ENCODE data around the gene GMDS. TPM values are rescaled to one million over a fixed set of nuclear protein-coding genes. Genes with fewer than 3 reads are reported as not detected.

The GMDS gene
- total RNA-seq, 1 donor from 2014 or later, result 5.3 TPM

DNA sequence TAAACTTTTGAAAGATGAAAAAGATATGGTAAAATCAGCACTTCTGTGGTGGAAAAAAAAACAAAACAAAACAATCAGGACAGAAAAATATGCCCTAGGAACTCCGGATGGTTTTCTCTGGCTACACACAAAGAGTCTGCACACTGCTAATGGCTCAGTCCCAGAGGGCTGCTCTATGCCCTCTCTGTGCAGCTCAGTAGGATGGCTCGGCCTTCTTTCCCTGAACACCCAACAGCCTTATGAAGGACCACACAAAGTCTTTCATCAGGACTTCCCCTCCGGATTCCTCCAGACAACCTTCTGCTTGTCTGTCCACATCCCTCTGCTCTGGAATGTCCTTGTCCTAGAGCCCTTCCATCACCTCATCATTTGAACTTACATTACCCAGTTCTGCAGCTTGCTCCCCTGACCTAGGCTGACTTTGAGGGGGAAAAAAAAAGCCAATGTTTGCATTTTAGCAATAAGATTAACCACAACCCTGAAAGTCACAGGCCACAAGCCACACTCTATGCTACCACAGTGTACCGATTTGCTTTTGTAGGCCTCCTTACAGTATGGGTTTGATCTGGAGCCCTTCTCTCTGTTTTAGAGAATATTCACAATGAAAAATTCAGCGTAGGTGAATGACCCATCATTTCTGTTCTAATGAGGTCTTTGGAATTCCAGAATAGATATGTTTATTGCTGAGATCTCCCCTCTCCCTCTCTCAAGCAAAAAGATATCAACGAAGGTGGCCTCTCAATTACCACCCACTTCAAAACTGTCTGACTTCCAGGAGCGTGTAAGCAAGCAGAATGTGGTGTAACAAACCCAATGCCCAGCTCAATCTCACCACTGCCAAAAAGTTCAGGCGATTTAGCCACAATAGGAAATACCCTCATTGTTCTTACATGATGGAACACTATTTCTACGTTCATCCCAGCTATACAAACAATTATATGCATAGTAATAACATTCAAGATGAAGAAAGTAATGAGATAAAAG lies 164.0 kb downstream of the GMDS start:
- intact Hi-C loops (cut with DNase I), result no loop called here
- DNase-seq (ENCODE audit: missing footprints) (no peak), ATAC-seq (no peak)

DNA sequence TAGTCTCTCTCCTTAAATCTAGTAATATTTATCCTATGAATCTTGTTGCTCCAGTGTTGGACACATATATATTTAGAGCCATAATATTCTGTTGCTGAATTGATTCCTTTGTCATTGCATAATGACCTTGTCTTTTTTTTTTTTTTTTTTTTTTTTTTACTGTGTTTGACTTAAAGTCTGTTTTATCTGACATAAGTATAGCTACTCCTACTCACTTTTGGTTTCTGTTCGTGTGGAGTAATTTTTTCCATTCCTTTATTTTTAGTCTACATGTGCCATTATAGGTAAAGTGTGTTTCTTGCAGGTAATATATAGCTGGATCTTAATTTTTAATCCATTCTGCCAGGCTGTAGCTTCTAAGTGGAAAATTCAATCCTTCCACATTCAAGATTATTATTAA lies 166.5 kb downstream of the GMDS start:
- intact Hi-C loops (cut with DNase I), result no loop called here
- ATAC-seq, result no peak
- DNase-seq (ENCODE audit: missing footprints), result no peak

DNA sequence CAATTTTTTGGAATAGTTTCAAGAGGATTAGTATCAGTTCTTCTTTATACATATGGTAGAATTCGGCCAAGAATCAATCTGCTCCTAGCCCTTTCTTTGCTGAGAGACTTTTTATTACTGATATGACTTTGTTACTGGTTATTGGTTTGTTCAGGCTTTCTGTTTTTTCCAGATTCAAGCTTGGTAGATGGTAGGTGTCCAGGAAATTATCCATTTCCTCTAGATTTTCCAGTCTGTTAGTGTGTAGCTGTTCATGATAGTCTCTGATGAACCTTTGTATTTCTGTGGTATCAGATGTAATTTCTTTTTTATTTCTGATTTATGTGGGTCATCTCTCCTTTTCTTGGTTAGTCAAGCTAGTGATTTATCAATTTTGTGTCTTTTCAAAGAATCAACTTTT lies 167.6 kb downstream of the GMDS start:
- DNase-seq (ENCODE audit: missing footprints) (no peak), ATAC-seq (no peak)
- intact Hi-C loops (cut with DNase I), result no loop called here

DNA sequence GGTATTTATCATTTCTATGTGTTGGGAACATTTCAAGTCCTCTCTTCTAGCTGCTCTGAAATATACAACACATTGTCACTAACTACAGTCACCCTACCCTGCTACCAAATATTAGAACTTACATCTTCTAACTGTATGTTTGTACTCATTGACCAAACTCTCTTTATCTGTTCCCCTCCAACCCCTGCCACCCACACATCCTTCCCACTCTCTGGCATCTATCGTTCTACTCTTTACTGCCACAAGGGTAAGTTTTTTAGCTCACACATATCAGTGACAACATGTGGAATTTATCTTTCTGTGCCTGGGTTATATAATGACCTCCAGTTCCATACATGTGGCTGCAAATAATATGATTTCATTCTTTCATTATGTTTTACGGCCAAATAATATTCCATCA lies 171.9 kb downstream of the GMDS start:
- DNase-seq (ENCODE audit: missing footprints) (no peak), ATAC-seq (no peak)
- intact Hi-C loops (cut with DNase I), result no loop called here

DNA sequence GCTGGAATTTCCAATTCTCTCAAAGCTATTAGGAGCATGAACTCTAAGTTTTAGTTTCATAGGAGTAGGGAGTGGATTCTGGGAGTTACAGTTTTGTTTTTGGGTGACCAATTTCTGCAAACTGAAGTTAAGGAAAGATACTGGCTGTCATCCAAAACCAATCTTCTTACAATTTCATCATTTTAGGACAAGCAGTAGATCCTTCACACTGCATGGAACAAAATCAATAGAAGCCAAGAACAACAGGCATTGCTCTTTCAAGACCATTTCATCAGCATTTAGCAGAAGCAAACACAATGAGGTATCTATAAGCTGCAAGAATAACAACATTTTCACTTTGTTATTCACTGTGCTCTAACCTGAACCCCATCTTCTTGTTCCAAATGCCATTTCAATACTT lies 173.0 kb downstream of the GMDS start:
- ATAC-seq, result no peak
- intact Hi-C loops (cut with DNase I), result no loop called here
- DNase-seq (ENCODE audit: missing footprints), result no peak

DNA sequence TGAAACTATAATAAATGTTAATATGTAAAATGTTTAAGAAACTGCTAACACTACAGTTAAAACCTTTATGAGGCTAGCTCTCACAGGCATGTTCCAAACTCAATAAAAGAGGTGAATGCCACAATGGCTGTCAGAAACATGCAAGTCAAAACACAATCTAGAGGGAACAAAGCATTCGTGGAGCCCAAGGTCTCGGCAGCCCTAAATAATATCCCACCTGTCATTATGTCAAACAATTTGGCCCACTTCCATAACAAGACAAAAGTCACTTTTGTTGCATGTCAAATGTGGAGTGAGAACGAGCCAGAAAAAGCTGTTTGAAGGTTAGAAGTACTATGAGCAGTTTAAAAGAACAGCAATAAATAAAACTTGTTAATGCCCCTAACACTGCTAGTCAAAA lies 181.9 kb downstream of the GMDS start:
- no peak for DNase-seq (ENCODE audit: missing footprints)
- ATAC-seq, result no peak
- intact Hi-C loops (cut with DNase I), result no loop called here

DNA sequence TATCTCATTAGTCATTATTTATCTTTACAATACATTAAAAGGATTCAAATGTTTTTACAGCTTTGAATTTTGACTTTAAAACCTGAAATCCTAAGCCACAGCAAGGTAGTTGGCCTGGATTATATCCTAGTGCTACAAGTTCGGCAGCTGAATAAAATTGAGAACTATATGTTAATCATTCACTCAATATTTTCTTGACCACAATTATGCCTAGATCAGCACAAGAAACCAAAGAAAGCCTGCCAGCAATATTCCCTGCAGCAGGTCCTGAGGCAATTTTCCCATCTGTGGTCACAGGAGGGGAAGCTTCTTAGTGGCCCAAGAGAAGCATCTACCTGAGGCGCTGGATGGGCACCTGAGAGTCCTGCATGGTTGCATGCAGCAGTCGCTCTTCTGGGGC lies 183.5 kb downstream of the GMDS start:
- DNase-seq (ENCODE audit: missing footprints) (no peak), ATAC-seq (no peak)
- intact Hi-C loops (cut with DNase I), result no loop called here

DNA sequence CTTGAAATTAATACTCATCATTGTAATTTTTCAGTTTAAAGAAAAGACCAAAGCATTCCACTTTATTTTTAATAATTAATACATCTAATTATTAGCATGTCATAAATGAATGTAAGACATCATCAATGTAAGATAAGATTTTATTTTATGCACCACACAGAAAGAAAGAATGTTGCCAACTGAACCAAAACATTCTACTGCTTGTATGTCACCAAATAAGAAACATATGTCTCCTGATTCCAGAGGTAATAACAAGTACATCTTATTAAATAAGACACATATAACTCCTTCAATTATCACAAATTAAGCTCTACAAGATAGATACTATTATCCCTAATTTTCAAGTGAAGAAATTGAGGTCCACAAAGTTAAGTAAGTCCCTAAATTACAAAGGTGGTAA lies 189.5 kb downstream of the GMDS start:
- no peak for ATAC-seq
- intact Hi-C loops (cut with DNase I), result no loop called here

DNA sequence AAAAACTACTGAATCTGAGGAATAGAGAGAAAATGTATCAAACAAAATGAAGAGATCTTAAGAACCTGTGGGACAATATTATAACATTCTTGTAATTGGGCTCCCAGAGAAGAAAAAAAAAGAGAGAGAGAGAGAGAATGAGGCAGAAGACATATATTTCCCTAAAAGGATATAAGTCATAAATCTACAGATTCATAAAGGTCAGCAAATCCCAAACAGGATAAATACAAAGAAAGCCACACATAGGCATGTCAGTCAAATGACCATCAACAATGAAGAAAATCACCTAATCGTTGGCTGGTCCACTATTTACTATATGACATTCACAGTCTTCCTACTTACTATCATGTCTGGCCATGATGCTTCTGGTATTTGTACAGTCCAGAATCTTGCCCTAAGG lies 190.3 kb downstream of the GMDS start:
- DNase-seq (ENCODE audit: missing footprints) (no peak), ATAC-seq (no peak)
- intact Hi-C loops (cut with DNase I), result no loop called here

More for the DNA sequence above, 189.5 kb downstream of the GMDS start:
- no peak for DNase-seq (ENCODE audit: missing footprints)

DNA sequence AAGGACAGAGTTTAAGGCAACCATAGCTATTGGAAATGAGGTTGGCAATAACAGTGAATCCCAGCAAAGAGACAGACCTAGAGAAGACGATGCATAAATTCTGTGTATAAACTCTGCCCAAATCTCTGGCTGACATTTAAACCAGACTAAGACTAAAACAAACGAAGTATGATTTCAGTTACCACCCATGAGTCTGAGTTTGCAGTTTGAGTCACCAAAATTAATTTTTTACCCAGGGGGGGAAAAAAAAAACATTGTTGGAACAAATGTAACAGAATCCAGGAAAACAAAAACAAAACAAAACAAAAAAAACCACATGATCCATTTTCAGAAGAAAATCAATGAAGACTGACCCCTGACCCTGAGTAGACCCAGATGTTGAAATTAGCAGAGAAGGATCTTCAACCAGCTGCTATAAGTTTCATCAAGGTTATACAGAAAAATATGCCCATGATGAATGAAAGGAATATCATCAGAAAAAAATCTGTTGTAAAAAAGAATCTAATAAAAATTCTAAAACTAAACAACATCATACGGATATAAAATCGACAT lies 190.8 kb downstream of the GMDS start:
- ATAC-seq (no peak), DNase-seq (ENCODE audit: missing footprints) (no peak)
- intact Hi-C loops (cut with DNase I), result no loop called here

DNA sequence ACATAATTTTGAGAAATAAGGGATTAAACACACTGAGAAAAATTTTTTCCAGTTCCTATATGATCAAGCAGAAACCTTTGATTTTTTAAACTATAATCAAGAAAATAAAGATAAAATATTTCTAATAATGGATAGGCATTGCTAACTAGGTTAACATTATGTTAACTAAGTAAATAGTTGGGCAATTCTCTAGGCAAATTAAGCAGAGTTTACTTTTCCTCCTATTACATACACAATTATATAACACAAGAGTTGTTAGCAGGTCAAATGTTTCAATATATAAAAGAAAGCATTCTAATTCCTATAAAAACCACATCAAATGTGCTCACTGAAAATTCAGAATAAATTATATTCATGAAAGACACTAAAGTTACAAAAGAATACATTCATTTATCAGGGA lies 191.7 kb downstream of the GMDS start:
- intact Hi-C loops (cut with DNase I), result no loop called here
- ATAC-seq (no peak), DNase-seq (ENCODE audit: missing footprints) (no peak)

DNA sequence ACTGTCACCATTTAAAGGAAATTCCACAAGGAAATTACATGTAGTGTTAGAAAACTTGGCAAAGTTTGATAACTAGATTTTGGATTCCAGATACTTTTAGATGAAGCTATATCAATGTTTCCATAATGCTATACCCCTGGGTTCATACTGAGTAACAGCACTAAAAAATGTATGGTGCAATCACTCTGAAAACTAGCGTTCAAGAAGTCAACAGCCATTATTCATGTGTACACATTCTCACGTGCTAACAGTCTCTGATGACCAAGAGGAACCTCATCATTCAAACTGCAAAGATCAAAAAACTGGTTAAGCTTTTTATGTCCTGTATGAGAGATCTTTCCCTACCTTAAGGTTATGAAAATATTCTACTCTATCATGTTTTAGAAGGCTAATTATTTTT lies 197.6 kb downstream of the GMDS start:
- intact Hi-C loops (cut with DNase I), result no loop called here
- ATAC-seq, result no peak
- no peak for DNase-seq (ENCODE audit: missing footprints)

DNA sequence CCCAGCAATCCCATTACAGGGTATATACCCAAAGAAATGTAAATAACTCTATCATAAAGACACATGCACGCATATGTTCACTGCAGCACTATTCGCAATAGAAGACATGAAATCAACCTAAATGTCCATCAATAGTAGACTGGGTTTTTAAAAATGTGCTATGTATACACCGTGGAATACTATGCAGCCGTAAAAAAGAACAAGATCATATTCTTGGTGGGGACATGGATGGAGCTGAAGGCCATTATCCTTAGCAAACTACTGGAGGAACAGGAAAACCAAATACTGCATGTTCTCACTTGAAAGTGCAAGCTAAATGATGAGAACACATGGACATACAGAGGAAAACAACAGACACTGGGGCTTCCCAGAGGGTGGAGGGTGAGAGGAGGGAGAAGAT lies 201.2 kb downstream of the GMDS start:
- intact Hi-C loops (cut with DNase I), result no loop called here
- ATAC-seq (no peak), DNase-seq (ENCODE audit: missing footprints) (no peak)

DNA sequence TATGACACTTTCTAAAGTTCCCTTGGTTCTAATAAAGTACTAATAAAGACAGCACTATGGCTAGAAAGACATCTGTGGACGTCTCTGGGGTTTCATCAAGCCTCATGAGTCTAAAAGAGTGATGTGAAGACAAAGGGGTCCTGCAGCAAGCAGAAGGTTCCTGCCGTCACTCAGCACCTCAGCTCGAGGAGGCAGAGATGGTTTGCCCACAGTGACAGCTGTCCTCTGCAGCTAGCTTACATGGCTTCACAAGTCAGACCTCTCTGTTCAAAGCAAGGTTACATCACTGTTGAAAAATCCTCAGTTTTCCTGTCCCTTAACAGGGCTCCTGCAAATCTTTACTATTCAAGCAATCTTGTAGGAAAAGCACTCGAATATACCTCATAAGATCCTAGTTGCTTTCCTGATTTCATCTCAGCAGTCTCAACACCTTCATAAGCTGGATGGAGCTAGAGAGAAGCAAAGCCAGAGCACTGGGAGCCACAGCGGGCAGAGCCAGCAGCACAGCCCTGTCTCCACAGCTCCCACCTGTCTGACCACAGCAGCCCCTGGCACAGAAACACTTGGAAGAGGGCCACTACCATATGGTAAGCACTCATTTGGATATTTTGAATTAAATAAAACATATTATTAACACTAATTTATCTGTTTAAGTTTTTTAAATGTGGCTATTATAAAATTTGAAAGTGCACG lies 202.3 kb downstream of the GMDS start:
- no peak for DNase-seq (ENCODE audit: missing footprints)

DNA sequence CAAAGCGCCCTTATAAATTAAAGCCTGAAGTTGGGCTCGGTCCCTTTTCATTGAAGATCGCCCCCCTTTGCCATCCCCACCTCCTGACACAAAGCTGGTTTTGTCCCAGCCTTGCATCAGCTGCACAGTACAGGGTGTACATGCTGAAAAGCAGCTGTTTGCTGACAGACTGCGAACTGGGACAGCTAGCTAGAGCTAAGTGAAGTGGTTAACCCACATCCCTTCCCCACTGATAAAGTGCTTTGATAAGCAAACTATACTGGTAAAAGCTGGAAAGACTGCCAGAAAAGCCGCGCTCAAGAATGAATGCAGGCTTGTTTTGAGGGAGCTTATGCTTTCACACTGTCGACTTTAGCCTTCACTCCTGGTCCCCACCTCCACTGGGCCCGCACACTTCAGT lies 207.3 kb downstream of the GMDS start:
- intact Hi-C loops (cut with DNase I), result no loop called here
- DNase-seq (ENCODE audit: missing footprints) (no peak), ATAC-seq (no peak)

More for the DNA sequence above, 202.3 kb downstream of the GMDS start:
- no peak for ATAC-seq
- intact Hi-C loops (cut with DNase I), result no loop called here

DNA sequence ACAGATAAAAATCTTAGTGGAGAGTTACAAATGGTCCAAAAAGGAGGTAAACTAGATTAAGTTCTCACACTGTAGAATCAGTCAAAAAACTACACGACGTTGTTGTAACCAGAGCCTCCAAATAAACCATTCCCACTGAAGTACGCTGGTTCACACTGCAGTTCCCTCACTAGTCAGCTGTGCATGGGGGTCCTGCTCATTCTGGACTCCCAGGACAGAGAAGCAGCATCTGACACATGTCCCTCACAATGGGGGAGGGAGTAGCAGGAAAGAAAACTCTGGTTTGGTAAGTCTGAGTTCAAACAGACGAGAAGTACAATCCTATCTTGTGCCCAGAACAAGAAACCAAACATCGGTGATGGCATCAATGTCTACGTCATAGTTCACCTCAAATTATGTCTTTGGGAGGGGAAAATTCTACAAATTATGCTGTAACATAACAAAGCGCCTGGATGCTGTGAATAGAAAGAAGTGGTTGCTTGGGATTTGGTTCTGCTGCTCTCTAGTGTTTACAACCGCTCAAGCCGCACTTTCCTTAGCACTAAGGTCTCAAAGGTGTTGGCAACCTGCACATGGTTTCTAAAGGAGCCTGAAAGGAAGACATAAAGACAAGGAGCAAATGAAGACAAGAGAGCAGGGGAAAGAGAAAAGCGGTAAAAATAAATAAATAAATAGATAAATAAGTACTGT lies 208.0 kb downstream of the GMDS start:
- no peak for ATAC-seq
- no peak for DNase-seq (ENCODE audit: missing footprints)
- intact Hi-C loops (cut with DNase I), result no loop called here

DNA sequence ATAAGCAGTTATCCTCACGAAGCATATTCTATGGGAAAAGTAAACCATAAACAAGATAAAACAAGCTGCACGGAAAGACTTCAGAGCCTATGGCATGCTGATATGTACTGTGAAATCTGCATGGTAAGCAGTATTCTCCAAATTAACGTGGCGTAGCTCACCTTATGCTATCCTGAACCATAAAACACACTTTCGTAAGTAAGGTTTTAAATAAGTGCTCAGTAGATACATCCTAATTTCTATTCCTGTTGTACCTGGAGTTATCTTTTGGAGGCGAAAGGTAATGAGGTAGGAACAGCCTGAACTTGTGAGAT lies 208.7 kb downstream of the GMDS start:
- ATAC-seq, result no peak
- intact Hi-C loops (cut with DNase I), result no loop called here
- DNase-seq (ENCODE audit: missing footprints), result no peak

DNA sequence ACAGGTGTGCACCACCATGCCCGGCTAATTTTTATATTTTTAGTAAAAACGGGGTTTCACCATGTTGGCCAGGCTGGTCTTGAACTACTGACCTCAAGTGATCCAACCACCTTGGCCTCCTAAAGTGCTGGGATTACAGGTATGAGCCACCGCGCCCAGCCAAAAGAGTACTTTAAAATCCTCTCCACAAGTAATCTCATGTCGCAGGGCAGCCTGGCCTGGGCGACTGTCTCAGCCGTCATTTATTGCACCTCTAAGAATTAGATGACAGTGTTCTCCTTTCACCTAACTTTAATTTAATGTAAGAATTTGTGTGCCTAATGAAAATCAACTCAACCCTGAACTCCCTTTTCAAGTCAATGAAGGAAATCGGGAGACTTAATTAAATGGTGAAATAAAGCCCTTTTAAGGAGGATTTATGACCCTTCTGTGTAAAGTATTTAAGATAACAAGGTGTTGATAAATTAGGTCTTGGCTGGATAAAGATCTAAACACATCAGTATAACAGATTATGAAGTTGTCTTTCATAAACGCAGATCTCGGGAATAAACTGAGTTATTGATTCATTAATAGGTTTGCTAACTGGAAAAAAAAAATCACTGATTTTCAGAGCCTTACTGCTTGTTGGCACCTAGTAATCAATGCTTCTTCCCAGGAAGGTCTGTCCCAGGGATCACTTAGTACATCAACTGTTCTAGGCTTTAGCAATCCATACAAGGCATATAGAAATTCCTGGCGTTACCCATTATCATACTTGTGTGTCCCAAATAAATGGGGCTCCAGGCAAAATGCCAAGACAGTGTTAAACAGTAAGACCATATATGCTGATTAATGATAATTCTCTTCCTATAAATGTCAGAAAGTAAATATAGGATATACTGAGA lies 209.3 kb downstream of the GMDS start:
- intact Hi-C loops (cut with DNase I), result no loop called here

DNA sequence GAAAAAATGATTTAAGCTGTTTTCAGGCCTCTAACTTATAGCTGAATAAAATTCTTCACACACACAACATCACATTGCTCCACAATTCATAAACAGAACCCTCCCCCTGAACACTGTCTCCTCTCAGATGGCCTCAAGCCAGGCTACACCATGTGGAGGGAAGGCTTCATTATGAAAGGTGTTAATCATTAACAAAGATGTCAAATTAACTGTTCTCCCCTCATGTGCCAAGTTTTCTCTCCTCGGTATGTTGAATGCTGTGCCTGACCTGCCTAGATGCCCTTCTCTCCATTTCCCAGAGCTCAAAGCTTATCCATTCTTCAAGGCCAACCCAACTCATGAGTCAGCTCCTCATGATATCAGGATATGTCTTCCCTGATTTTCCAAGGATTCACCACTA lies 210.4 kb downstream of the GMDS start:
- DNase-seq (ENCODE audit: missing footprints) (no peak), ATAC-seq (no peak)
- intact Hi-C loops (cut with DNase I), result no loop called here

More for the DNA sequence above, 209.3 kb downstream of the GMDS start:
- ATAC-seq, result no peak
- DNase-seq (ENCODE audit: missing footprints), result no peak

Data from Right ventricle myocardium inferior (tissue), 1 donor.